HG02798 (cell line): Measurements from ENCODE around the gene HSD3B2.

Source experiments
- ATAC-seq: cut with Tn5 transposase; IDR thresholded peaks from one replicate; pipeline ENCODE4 v1.9.1; 2021; ENCODE audit warnings: mild to moderate bottlenecking; ENCODE audit not compliant: unreplicated experiment, poor library complexity

The HSD3B2 gene

DNA sequence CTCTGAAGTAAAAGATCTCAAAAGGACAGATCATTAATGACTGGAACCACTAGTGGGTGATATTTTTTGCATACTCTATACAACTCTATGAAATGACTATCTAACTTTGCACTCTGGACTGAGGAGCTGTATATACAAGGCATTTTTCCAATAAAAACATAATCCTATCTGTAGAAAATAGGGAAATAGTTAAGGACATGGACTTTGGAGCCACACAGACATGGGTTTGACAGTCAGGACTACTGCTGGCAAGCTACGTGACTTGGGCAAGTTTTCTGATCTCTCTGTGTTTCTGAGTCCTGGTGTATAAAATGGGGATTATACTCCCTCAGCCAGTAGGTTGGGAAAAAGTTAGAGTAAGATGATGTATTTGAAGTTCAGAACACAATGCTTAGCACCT, 20.9 kb upstream of the HSD3B2 start:
- ATAC-seq, result no peak

DNA sequence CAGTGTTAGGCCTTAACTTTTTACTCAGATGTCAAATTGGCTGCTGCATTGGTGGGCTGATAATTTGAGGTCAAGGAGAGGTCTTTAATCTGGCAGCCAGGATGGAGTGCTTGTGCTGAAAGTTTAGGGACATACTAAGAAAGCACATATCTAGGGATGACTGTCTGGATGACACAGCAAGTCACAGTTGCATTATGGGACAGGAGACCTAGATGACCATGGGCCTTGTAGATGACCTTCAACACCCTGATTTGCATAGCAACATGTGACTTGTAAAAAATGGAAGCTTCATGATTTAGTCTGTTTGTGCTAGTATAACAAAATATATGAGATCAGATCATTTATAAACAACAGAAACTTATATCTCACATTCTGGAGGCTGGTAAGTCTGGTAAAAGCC, 18.0 kb upstream of the HSD3B2 start:
- ATAC-seq, result no peak

DNA sequence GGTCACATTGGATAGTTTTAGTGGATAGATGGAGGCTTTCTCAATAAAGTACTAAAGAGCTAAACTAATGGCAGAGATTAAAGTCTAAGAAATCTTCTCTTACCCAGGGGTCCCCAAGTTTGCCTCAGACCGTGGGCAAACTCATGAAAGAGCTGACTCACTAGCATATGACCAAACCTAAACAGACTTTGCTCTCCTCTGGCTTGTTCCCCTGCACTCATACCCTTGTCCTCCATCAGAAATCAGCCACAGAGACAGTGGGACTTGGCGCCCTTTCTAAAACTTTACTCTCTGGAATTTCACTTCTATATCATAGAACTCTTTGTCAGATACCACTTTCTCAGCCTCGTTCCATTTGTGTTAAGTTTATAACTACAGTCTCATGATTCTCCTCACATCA, 17.0 kb upstream of the HSD3B2 start:
- no peak for ATAC-seq

DNA sequence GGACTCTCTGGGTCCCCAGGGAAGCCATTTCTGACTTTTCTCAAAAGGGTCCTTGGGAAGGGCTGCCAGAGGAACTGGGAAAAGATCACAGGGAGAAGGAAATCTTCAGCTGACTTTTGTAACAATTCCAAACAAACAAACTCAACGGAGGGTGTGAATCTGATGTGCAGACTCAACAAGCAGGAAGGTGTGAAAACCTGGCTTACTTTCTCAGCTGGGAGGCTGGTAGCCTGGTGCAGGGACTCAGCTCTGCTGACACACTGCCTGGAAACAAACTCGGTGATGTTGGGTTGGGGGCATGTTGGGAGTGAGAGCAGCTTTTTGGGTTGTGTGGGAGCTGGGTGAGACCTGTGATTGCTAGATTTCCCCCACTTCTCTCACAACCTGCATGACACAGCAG, 10.2 kb upstream of the HSD3B2 start:
- no peak for ATAC-seq

DNA sequence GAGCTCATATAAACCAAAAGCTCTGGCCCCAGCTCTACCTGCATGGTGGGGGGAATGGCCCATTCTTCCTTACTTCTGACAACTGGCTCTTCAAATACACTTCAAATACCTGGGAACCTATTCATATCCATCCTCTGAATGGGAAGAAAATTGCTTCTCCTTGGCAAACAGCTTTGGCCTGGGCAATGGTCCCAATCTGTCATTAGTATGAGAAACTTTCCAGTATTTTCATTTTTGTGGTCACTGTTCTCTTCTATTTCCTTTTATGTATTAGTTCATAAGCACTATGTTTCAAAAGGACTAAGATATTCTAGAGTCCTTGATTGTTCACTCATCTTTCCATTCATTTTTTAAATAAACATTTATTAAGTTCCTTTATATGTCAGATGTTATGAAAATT, 5.2 kb upstream of the HSD3B2 start:
- no peak for ATAC-seq

DNA sequence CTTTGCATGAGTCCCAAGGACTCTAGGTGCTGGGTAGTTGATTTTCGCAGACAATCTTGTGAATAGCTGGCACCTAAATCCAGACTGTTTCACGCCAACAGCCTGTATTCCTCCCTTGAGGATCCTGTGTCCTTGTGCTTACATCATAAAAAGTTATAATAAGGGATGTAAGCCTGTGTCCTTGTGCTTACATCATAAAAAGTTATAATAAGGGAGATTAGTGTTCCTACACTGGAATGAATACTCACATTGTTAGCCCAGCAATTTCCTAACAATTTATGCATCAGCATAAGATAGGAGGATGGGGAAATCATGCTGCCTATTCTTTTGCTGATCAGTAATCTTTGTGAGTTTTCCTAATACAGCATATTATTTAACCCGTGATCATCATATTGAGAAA, 4.0 kb upstream of the HSD3B2 start:
- ATAC-seq, result no peak

DNA sequence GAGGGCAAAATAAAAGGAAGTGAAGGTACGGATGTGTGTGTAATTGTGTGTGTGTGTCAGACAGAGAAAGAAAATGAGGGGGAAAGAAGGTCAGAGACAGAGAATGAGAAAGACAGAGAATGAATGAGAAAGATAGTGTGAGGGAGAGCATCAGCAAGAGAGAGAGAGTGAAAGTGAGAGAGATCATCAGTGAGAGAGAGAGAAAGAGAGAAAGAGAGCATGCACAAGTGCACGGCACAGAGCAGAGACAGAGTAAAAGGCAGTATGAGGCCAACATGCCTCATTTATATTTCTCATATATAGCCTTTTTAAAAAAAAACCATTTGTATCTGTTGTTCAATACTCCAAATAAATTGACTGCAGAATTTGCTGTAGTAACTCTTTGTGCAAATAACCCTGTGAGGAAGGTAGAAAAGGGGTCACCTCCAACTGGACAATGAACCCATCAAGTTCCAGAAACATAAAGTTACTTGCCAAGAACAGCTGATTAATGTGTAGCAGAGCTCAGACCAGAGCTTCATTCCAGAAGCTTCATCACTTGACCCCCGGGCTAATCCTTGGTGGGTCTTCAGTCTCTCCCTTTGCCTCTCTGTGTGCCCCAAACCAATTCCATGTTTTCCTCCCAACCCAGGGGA, 1.2 kb downstream of the HSD3B2 start:
- no peak for ATAC-seq

DNA sequence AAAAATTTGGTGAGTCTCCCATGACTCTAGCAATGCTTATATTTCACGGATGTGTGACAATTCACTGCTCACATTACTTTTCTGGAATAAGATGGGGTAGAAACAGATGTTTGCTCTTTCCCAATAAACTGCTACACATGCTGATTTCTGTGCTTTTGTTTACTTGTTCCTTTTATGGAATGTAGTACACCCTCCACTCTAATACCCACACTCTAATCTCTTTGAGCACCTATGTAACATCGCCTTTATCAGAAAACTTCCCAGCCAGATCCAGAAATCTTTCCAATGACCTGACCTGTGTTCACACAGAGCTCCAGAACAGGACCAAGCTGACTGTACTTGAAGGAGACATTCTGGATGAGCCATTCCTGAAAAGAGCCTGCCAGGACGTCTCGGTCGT, 4.2 kb downstream of the HSD3B2 start:
- no peak for ATAC-seq

DNA sequence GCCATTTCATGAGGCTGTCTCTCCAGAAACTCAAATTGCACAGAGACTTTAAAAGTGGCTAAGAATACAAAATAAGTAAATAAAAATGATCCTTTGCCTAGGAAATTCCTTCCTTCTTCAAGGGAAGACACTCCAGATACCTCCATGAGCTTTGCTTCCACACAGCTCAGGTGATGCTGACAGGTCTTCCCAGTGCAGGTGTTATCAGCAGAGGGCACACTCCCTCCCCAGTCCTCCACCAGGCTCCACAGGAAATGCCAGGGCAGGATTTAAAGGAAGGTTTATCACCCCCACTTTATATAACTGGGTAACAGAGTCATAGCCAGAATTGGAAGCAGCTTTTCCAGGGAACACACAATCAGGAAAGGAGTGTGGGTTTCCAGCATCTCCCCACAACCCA, 5.7 kb downstream of the HSD3B2 start:
- ATAC-seq, result no peak

DNA sequence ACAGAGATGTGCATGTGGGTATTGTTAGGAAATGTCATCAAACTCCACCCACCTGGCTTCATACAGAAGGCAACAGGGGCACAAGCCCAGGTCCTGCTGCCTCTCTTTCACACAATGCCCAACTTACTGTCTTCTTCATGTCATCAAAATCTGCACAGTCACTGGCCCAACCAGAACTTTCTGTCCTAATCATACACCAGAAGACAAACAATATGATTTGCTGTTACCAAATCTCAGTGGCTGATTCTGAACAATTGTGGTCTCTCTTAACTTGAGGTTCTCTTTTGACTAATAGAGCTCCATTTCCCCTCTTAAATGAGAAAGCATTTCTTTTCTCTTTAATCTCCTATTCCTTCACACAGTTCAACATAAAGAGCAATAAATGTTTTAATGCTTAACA, 7.7 kb downstream of the HSD3B2 start:
- ATAC-seq, result no peak

DNA sequence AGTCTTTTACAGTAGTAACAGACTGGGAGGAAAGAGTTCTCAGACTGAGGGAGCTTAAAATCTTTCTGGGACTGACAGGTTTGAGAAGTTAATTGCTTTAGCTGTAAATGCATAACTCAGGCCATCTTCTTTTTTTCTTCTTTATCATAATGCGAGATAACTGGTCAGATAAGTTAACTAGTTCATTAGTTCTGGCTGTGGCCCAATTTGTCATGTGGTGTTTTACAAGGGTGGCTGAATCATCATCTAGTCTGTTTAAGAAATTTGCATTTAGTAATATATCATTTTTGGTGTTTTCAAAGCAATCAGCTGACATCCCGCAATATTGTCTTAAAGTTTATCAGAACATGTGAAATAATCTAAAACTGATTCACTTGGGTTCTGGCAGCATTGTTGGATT, 14.0 kb downstream of the HSD3B2 start:
- ATAC-seq, result no peak

DNA sequence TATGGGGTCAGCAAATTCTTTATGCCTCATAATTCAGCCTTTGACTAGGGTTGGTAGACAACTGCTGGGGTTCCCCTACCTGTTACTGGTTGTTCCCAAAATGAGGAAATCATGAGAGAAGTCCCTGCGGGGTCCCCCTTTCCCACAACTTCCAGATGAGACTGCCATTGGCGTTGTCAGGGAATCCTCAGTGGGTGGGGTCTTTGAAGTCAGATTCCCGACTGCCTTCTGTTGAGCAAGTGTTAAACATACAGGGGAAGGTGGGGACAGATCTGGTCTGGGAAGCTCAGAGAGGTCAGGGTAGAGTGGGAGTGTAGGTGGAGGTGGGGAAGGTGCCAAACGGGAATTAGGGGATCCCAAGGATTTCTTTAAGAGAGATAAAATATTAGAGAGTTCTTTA, 14.7 kb downstream of the HSD3B2 start:
- ATAC-seq, result no peak

DNA sequence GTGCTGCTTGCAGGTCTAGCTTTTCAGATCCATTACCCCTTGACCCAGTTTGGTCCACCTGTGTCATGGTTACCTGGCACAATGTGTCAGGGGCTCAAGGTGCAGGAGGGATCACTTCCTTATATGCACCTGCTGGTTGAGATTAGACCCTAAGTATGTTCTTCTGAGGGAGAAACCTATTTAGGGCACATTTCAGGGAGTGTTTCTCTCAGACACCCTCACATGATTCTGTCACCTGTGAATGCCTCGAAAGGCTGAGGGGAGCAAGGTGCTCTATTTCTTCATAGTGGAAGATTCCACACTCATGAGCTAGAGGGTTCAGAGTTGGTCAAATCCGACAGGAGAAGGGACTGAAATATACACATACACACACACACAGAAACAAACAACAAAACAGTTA, 15.5 kb downstream of the HSD3B2 start:
- ATAC-seq, result no peak

DNA sequence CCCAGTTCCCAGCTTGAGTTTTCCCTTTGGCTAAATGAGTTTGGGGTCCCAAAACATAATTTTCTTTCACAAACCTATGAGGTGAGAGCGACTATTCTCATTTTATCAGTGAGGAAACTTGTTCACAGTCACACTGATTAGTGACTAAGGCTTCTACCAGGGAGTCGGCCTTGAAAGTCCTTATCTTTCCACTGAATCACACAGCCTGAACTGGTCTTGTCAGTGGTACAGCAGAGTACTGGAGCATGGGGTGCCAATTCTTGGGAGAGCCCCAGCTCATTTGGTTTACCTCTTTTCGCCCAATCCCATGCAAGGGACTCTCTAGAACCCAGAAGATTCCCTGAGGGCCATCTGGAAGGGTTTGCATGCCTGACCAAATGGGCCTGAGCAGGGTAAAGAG, 16.9 kb downstream of the HSD3B2 start:
- no peak for ATAC-seq

DNA sequence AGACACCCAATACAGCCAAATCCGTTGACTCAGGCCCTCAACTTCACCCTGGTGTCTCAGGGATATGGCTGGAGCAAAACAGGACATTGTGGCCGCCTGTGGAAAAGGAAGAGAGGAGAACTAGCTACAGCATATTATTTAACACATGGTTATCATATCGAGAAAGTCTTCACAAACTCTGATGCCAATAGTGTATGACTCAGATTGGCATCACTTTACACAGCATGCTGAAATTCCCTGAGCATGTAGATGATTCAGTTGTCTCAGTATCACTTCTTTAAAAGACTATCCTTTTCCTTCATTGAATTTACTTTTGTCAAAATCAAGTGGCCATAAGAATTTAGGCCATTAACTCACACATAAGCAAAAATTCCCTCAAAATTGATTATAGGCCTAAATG, 20.1 kb downstream of the HSD3B2 start:
- ATAC-seq, result no peak

DNA sequence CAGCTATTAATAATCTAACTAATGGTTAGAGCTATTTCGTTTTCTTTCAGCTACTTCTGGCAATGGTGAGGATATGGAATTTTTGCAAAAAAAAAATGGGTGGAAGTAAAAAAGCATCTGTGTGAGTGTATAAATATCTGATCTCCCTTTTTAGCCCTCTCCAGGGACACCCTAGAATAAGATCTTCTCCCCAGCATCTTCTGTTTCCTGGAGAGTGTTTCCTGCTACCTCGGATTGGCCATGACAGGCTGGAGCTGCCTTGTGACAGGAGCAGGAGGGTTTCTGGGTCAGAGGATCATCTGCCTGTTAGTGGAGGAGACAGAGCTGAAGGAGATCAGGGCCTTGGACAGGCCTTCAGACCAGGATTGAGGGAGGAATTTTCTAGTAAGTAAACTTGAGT, 23.8 kb downstream of the HSD3B2 start:
- ATAC-seq, result no peak

DNA sequence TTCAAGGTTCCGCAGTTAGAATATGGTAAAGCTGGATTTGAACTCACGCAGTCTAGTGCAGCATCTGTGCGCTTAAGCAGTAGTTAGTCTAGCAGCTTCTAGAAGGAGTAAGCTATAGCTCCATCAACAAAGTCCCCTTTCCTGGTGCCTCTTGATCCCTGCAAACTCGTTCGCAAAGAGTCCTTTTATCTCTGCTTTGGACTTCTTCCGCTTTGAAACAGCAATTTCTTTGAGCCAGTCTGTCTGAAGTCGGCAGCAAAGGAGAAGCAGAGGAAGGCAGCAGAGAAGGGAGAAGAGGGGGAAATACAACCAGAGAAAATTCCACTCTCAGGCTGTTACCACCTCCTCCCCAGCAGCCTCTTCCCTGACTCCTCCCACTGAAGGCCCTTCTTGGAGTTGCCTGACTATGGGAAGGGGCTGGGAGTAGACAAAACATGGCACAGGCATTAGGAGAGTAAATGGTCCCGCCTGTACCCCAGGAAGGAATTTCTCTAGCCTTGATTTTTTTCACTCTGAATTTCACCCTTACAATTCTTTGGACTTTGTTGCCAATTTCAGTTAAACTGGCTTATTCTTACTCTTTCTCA, 25.9 kb downstream of the HSD3B2 start:
- ATAC-seq, result no peak

DNA sequence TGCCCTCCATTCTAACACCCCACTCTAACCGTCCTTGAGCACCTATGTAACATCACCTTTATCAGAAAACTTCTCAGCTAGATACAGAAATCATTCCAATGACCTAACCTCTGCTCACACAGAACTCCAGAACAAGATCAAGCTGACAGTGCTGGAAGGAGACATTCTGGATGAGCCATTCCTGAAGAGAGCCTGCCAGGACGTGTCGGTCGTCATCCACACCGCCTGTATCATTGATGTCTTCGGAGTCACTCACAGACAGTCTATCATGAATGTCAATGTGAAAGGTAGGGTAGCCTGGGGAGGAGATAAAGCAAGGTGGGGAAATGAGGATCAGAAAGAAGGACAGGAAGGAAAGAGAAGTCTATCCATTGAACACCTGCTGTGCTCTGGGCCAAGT, 27.8 kb downstream of the HSD3B2 start:
- no peak for ATAC-seq

DNA sequence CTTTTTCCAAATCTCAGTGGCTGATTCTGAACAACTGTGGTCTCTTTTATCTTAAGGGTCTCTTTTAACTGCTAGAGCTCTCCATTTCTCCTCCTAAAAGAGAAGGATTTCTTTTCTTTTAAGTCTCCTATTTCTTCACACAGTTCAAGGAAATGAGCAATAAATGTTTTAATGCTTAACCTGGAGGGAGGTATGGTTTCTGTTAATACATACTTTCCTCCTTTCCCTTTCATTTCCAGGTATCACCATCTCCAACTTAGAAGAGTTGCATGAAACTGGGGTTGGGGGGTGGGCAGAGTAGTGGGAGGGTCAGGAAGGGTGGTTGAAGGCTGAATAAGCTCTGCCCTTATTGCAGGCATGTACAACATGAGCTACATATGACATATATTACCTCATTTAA, 31.4 kb downstream of the HSD3B2 start:
- no peak for ATAC-seq

DNA sequence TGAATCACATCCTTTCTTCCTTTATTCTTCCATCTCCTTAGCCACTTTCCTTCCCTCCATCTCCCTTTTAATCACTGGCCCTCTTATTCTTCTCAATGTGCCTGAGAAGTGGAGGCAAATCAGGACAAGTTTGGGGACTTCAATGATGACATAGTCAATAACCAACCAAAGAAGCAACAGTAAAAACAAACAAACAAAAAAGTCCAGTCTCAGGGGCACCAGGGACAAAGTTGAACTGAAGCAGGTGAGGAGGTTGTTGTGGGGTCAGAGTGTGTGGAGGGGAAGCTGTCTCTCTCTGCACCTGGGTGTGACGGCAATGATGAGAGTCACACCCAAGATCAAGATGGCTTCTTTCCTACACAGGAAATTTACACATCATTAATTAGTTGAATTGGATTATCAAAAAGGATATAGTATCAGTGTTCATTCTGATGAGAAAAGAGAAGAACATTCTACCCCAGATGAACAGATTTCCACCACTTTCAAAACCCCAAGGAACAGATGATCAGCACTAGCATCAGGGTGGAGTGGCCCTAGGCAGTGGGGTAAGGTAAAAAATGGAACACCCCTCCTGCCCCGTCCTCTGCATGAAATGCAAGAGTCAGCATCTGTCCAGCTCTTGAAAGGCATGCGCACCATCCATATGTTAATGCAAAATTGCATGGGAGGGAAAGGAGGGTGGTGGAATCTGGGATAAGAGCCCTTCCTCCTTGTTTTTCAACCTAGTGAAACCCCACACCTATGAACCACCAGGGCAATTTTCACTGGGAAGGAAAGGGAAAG, 32.6 kb downstream of the HSD3B2 start:
- no peak for ATAC-seq

DNA sequence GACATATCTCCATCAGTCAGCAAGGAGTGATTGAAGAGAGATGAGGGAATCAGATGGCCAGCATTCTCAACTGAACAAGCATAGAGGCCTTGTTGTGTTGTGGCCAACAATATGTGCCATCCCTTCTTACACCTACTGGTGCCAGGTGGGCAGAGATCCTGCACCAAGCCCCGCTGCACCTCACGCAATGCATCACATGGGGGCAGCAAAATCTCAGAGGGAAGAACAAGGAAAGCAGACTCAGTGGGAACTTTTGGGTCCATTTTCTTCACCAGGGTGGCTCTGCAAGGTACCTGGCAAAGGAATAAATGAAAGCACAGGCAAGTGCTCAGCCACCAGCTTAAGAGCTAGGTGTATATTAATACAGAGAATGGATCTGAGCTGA, 33.2 kb downstream of the HSD3B2 start:
- ATAC-seq, result no peak

DNA sequence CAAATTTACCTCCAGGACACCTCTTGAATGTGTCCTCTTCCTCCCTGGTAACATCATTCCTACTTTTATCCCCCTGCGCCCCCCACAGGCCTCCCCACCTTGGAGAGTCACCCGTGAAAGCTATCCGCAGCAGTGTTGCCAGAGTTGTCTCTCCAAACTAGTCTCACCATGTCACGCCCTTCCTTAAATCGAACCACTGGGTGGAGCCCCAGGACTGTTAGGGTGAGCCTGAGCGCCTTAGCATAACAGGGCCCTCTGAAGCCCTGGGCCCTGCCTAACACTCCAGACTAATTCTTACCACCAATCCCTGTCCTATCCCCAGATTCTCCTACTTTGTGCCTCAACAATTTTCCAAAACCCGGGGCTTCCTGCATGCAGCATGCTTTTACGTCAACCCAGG, 35.0 kb downstream of the HSD3B2 start:
- no peak for ATAC-seq
